Neural cell (in vitro differentiated cells): ENCODE measurements around the gene AIDA. TPM values are rescaled to one million over a fixed set of nuclear protein-coding genes. Genes with fewer than 3 reads are reported as not detected.

Experiments used
- H2AFZ ChIP-seq: fragments of 200-600, 300-800 bp; sonication (generic), shearing (Covaris generic); 2 replicates; pipeline ENCODE4 v1.6.0; 2014; ENCODE audit warnings: low read depth, mild to moderate bottlenecking, antibody characterized with exemption, low read length, moderate library complexity
- H3F3A ChIP-seq: fragments of 200-600 bp; shearing (Covaris generic); 2 replicates; pipeline ENCODE4 v1.6.1; 2016; ENCODE audit warnings: mild to moderate bottlenecking, moderate library complexity, mixed read lengths, antibody characterized with exemption, low read length; ENCODE audit not compliant: insufficient read depth, poor library complexity, severe bottlenecking
- H3K27ac ChIP-seq: fragments of 200-600, 300-800 bp; sonication (generic), shearing (Covaris generic); 2 replicates; pipeline ENCODE4 v1.5.1; 2014; ENCODE audit warnings: mild to moderate bottlenecking, low read length, moderate library complexity
- H3K27me3 ChIP-seq: fragments of 300-800, 200-600 bp; sonication (generic), shearing (Covaris generic); 2 replicates; pipeline ENCODE4 v1.6.0; 2014; ENCODE audit warnings: mild to moderate bottlenecking, low read depth, low read length, moderate library complexity; ENCODE audit not compliant: insufficient read depth
- H3K36me3 ChIP-seq: fragments of 300-800, 200-600 bp; sonication (generic), shearing (Covaris generic); 2 replicates; pipeline ENCODE4 v1.5.1; 2014; ENCODE audit warnings: mild to moderate bottlenecking, antibody characterized with exemption, low read length, moderate library complexity; ENCODE audit not compliant: insufficient read depth
- H3K4me2 ChIP-seq: fragments of 300-800, 200-600 bp; sonication (generic), shearing (Covaris generic); 2 replicates; pipeline ENCODE4 v1.6.0; 2014; ENCODE audit warnings: mild to moderate bottlenecking, low read length
- H3K4me3 ChIP-seq: fragments of 300-800, 200-600 bp; sonication (generic), shearing (Covaris generic); 2 replicates; pipeline ENCODE4 v1.5.1; 2014; ENCODE audit warnings: mild to moderate bottlenecking, low read length, moderate library complexity
- H3K79me2 ChIP-seq: fragments of 200-600 bp; shearing (Covaris generic); replicated peaks from 2 replicates; pipeline ENCODE4 v1.6.0; 2014; ENCODE audit warnings: mild to moderate bottlenecking, low read length, moderate library complexity; ENCODE audit not compliant: insufficient read depth
- H3K9ac ChIP-seq: fragments of 300-800, 200-600 bp; sonication (generic), shearing (Covaris generic); 2 replicates; pipeline ENCODE4 v1.6.1; 2016; ENCODE audit warnings: mild to moderate bottlenecking, low read length, mixed read lengths
- H3K9me2 ChIP-seq: fragments of 200-600 bp; shearing (Covaris generic); 2 replicates; pipeline ENCODE4 v1.6.1; 2016; ENCODE audit warnings: mild to moderate bottlenecking, low read length, mixed read lengths; ENCODE audit not compliant: insufficient read depth
- H3K9me3 ChIP-seq: fragments of 200-600, 300-800 bp; sonication (generic), shearing (Covaris generic); 2 replicates; pipeline ENCODE4 v1.6.1; 2016; ENCODE audit warnings: mild to moderate bottlenecking, mixed run types, low read length, moderate library complexity, mixed read lengths
- H4K20me1 ChIP-seq: fragments of 200-600 bp; shearing (Covaris generic); 2 replicates; pipeline ENCODE4 v1.6.1; 2016; ENCODE audit warnings: mild to moderate bottlenecking, mixed run types; ENCODE audit not compliant: insufficient read depth
- CTCF ChIP-seq: fragments of 450-650 bp; IDR thresholded peaks from 2 replicates; pipeline ENCODE4 v1.5.1; 2014; ENCODE audit warnings: antibody characterized with exemption, mild to moderate bottlenecking, moderate library complexity; ENCODE audit not compliant: poor library complexity, severe bottlenecking
- EP300 ChIP-seq: fragments of 450-650 bp; conservative IDR thresholded peaks from 2 replicates; pipeline ENCODE4 v1.6.1; 2014; ENCODE audit warnings: antibody characterized with exemption, mild to moderate bottlenecking, moderate library complexity; ENCODE audit not compliant: poor library complexity, severe bottlenecking
- EZH2 ChIP-seq: fragments of 200-600, 300-800 bp; shearing (Covaris generic), sonication (generic); IDR thresholded peaks from 2 replicates; pipeline ENCODE4 v1.6.1; 2014; ENCODE audit warnings: antibody characterized with exemption, low read length, borderline replicate concordance, mild to moderate bottlenecking; ENCODE audit not compliant: insufficient read depth, poor library complexity, severe bottlenecking
- MXI1 ChIP-seq: fragments of 450-650 bp; conservative IDR thresholded peaks from 2 replicates; pipeline ENCODE4 v1.6.1; 2014; ENCODE audit warnings: antibody characterized with exemption, mild to moderate bottlenecking; ENCODE audit not compliant: poor library complexity, severe bottlenecking
- POLR2AphosphoS5 ChIP-seq: IDR thresholded peaks from 2 replicates; pipeline ENCODE4 v1.6.1; 2012
- RAD21 ChIP-seq: fragments of 450-650 bp; conservative IDR thresholded peaks from 2 replicates; pipeline ENCODE4 v1.6.1; 2014; ENCODE audit warnings: antibody characterized with exemption, mild to moderate bottlenecking, moderate library complexity
- REST ChIP-seq: IDR thresholded peaks from 2 replicates; pipeline ENCODE4 v1.6.1; 2012; ENCODE audit warnings: borderline replicate concordance
- SMC3 ChIP-seq: fragments of 450-650 bp; conservative IDR thresholded peaks from 2 replicates; pipeline ENCODE4 v1.6.1; 2014; ENCODE audit warnings: antibody characterized with exemption, mild to moderate bottlenecking, moderate library complexity; ENCODE audit not compliant: poor library complexity
- TAF1 ChIP-seq: IDR thresholded peaks from 2 replicates; pipeline ENCODE4 v1.6.1; 2012; ENCODE audit warnings: low read depth
- polyA plus RNA-seq: library from polyadenylated mRNA; depleted of rRNA; stranded (reverse); fragments of >200 nt; gene quantifications from 2 replicates; pipeline ENCODE4 v1.2.3, GENCODE V29; 2014

AIDA gene
- polyA plus RNA-seq, 1 donor from 2014 or later = 13.6 TPM

DNA sequence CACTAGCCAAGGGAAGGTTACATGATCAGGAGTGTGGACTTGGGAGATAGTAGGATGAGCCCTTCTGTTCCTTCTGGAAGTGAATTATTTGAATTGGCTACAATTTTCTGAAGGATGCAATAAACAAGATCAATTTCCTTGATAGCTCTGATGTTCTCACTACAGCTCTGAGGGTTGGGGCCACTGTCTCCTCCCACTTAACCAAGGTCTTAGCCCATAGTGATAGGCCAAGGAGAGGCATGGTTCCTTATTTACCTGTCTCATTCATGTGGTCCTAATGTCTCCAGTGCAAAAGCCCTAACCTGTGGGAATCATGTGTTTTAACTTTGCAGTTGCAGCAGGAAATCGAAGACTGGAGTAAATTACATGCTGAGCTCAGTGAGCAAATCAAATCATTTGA is 59.6 kb downstream of the AIDA start:
- no peak overlapping the region for H2AFZ ChIP-seq
- no peak overlapping the region for H3K4me3 ChIP-seq
- H3K36me3 ChIP-seq = peaks cover 12% of the 10 kb centered on the region
- no peaks in the 10 kb centered on the region for H3K9me2 ChIP-seq
- H3K9me3 ChIP-seq = no peaks in the 10 kb centered on the region
- H3K4me2 ChIP-seq = no peak overlapping the region
- TF ChIP-seq EZH2 = no peak
- TF ChIP-seq MXI1 = no peak
- no peak for TF ChIP-seq POLR2AphosphoS5
- no peak for TF ChIP-seq TAF1
- TF ChIP-seq RAD21 = no peak
- no peak for TF ChIP-seq SMC3
- no peak for TF ChIP-seq CTCF
- TF ChIP-seq EP300 = no peak
- TF ChIP-seq REST = no peak
- H4K20me1 ChIP-seq = no peaks in the 10 kb centered on the region
- H3F3A ChIP-seq = no peaks in the 10 kb centered on the region
- H3K27ac ChIP-seq = no peak overlapping the region
- no peaks in the 10 kb centered on the region for H3K79me2 ChIP-seq
- H3K9ac ChIP-seq = no peak overlapping the region
- H3K27me3 ChIP-seq = no peaks in the 10 kb centered on the region

DNA sequence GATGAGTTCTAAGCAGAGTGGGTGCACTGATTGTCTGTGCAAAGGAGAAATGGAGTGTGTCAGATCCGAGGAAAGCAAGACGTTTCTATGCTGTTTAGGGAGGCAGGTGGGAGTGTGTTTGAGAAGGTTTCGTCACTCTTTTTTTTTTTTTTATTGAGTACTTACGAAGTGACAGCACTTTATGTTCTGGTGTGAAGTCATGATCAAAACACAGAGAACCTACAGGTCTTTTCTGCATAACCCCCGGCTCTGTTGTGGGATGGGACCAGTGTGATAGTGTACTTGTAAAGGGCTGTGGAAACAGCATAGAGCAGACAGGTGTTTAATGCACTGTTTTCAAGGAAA is 67.7 kb downstream of the AIDA start:
- TF ChIP-seq SMC3 (no peak), REST (no peak), EP300 (no peak), CTCF (no peak), MXI1 (no peak), TAF1 (no peak), RAD21 (no peak), EZH2 (no peak), POLR2AphosphoS5 (no peak)

More for the DNA sequence above, 67.7 kb downstream of the AIDA start:
- Histone ChIP-seq H2AFZ (peak overlapping the region; percentile 84), H3K4me2 (peak overlapping the region; percentile 64), H4K20me1 (no peaks in the 10 kb centered on the region), H3K9ac (peak overlapping the region; percentile 81), H3F3A (peaks cover 8% of the 10 kb centered on the region), H3K27me3 (no peaks in the 10 kb centered on the region), H3K9me2 (no peaks in the 10 kb centered on the region), H3K9me3 (no peaks in the 10 kb centered on the region), H3K4me3 (peak overlapping the region; percentile 81), H3K36me3 (no peaks in the 10 kb centered on the region), H3K79me2 (peaks cover 13% of the 10 kb centered on the region), H3K27ac (peak overlapping the region; percentile 89)
